HCT116 (cell line): ENCODE measurements around the gene HOXA1. TPM values are rescaled to one million over a fixed set of nuclear protein-coding genes. Genes with fewer than 3 reads are reported as not detected.

Experiments
- ATAC-seq: fragments of 200-7000 bp; cut with Tn5 transposase; 2 replicates; pipeline ENCODE4 v1.9.1; 2020; ENCODE audit warnings: mild to moderate bottlenecking, moderate library complexity
- BruUV-seq: library from RNA; stranded (reverse); fragments of 400-500 nt; replicated peaks from 2 replicates; lab custom pipeline; 2021; lab: Mats Ljungman, UMichigan
- CTCF ChIA-PET: fragments of 300-600 bp; sonication (Branson Sonifier 250); formaldehyde crosslinking; loops from one replicate; lab custom pipeline; 2021; ENCODE audit warnings: antibody characterized with exemption; lab: Charles Lee
- POLR2A ChIA-PET: fragments of 300-600, 350-600 bp; sonication (Branson Sonifier 250); formaldehyde crosslinking; loops from one replicate; lab custom pipeline; 2021; ENCODE audit warnings: antibody characterized with exemption; lab: Charles Lee
- RAD21 ChIA-PET, 2 experiments: fragments of 300-600 bp; sonication (Branson Sonifier 250); formaldehyde crosslinking; loops; one replicate each; lab custom pipeline; 2023; ENCODE audit warnings: low total read pairs in 2 of 2; ENCODE audit not compliant: uncharacterized antibody in 2 of 2, unreplicated experiment in 2 of 2, low non-redundant PET in 1 of 2; lab: Charles Lee
- DNase-seq: peaks from one replicate; pipeline ENCODE4 v3.0.0-alpha.2; 2010; ENCODE audit warnings: low read depth, low spot score
- H2AFZ ChIP-seq: fragments of 200-600 bp; shearing (Covaris generic), sonication (generic); 2 replicates; pipeline ENCODE4 v1.6.1; 2017; ENCODE audit warnings: low read depth, mixed run types, mixed read lengths, antibody characterized with exemption, low read length; ENCODE audit not compliant: poor library complexity, severe bottlenecking
- H3K27ac ChIP-seq: 2 replicates; pipeline ENCODE4 v1.5.1; 2012; ENCODE audit warnings: low read depth, low read length
- H3K27me3 ChIP-seq: fragments of 200-600 bp; sonication (generic); 2 replicates; pipeline ENCODE4 v1.6.1; 2016; ENCODE audit warnings: mixed run types, low read length, mixed read lengths; ENCODE audit not compliant: insufficient read depth
- H3K36me3 ChIP-seq, 2 experiments: fragments of 200-500 bp in 1 of 2; fragments of 200-600 bp in 1 of 2; sonication (Bioruptor generic) in 1 of 2; sonication (generic) in 1 of 2; 2 replicates each; pipeline versions ENCODE4 v1.5.1 to v1.6.1; 2014 to 2016; ENCODE audit warnings: low read length in 2 of 2, inconsistent platforms in 1 of 2, mixed read lengths in 1 of 2, mixed run types in 1 of 2; ENCODE audit not compliant: insufficient read depth in 2 of 2, control insufficient read depth in 1 of 2
- H3K4me1 ChIP-seq, 2 experiments: fragments of 200-600 bp in 1 of 2; sonication (generic) in 1 of 2; 2 replicates each; pipeline versions ENCODE4 v1.5.1 to v1.6.1; 2012 to 2017; ENCODE audit warnings: low read length in 2 of 2, inconsistent platforms in 1 of 2, mild to moderate bottlenecking in 1 of 2, mixed read lengths in 1 of 2, mixed run types in 1 of 2, moderate library complexity in 1 of 2; ENCODE audit not compliant: insufficient read depth in 2 of 2, control insufficient read depth in 1 of 2
- H3K4me2 ChIP-seq: fragments of 200-600 bp; sonication (generic); 2 replicates; pipeline ENCODE4 v1.6.1; 2017; ENCODE audit warnings: mixed run types, low read length, mixed read lengths
- H3K4me3 ChIP-seq, 2 experiments: fragments of 200-600 bp in 1 of 2; sonication (generic) in 1 of 2; replicated peaks in 1 of 2; 2 replicates each; pipeline ENCODE4 v1.5.1; 2011 to 2016; ENCODE audit warnings: low read length in 2 of 2, control low read depth in 1 of 2, low read depth in 1 of 2, mild to moderate bottlenecking in 1 of 2, mixed read lengths in 1 of 2, mixed run types in 1 of 2
- H3K79me2 ChIP-seq: fragments of 200-600 bp; sonication (generic); 2 replicates; pipeline ENCODE4 v1.6.1; 2017; ENCODE audit warnings: mild to moderate bottlenecking, mixed run types, low read length, moderate library complexity, mixed read lengths; ENCODE audit not compliant: insufficient read depth
- H3K9ac ChIP-seq: fragments of 200-600 bp; sonication (generic); 2 replicates; pipeline ENCODE4 v1.6.1; 2016; ENCODE audit warnings: low read length, mixed read lengths
- H3K9me2 ChIP-seq: fragments of 200-600 bp; sonication (generic), shearing (Covaris generic); 2 replicates; pipeline ENCODE4 v1.6.1; 2017; ENCODE audit warnings: mixed run types, mild to moderate bottlenecking, moderate library complexity; ENCODE audit not compliant: insufficient read depth
- H3K9me3 ChIP-seq, 2 experiments: fragments of 200-500 bp in 1 of 2; fragments of 200-600 bp in 1 of 2; sonication (Bioruptor generic) in 1 of 2; sonication (generic) in 1 of 2; 2 replicates each; pipeline ENCODE4 v1.6.1; 2014 to 2017; ENCODE audit warnings: low read length in 2 of 2, mixed read lengths in 2 of 2, inconsistent platforms in 1 of 2, low read depth in 1 of 2, mild to moderate bottlenecking in 1 of 2, mixed run types in 1 of 2, moderate library complexity in 1 of 2; ENCODE audit not compliant: control insufficient read depth in 1 of 2, insufficient read depth in 1 of 2
- H4K20me1 ChIP-seq: fragments of 200-600 bp; sonication (generic), shearing (Covaris generic); 2 replicates; pipeline ENCODE4 v1.6.1; 2017; ENCODE audit warnings: mixed run types, mild to moderate bottlenecking, moderate library complexity; ENCODE audit not compliant: insufficient read depth
- CBX3 ChIP-seq: IDR thresholded peaks from 2 replicates; pipeline ENCODE4 v1.6.1; 2012; ENCODE audit warnings: low read depth
- CEBPB ChIP-seq: IDR thresholded peaks from 2 replicates; pipeline ENCODE4 v1.6.1; 2012; ENCODE audit warnings: low read depth
- EGR1 ChIP-seq: IDR thresholded peaks from 2 replicates; pipeline ENCODE4 v1.6.1; 2012; ENCODE audit warnings: low read depth
- ELF1 ChIP-seq: IDR thresholded peaks from 2 replicates; pipeline ENCODE4 v1.6.1; 2012; ENCODE audit warnings: low read depth, borderline replicate concordance
- EZH2 ChIP-seq: fragments of 200-600 bp; sonication (generic); IDR thresholded peaks from 2 replicates; pipeline ENCODE4 v1.6.1; 2017; ENCODE audit warnings: antibody characterized with exemption, mixed run types
- EZH2phosphoT487 ChIP-seq: fragments of 200-600 bp; IDR thresholded peaks from 2 replicates; pipeline ENCODE4 v1.6.1; 2018; ENCODE audit warnings: antibody characterized with exemption, borderline replicate concordance
- POLR2A ChIP-seq: IDR thresholded peaks from 2 replicates; pipeline ENCODE4 v1.7.0; 2011; ENCODE audit warnings: borderline replicate concordance; ENCODE audit not compliant: insufficient read depth, insufficient read length; ENCODE audit errors: extremely low read depth
- POLR2AphosphoS5 ChIP-seq: IDR thresholded peaks from 2 replicates; pipeline ENCODE4 v1.6.1; 2011; ENCODE audit warnings: mild to moderate bottlenecking, low read depth, low read length, moderate library complexity
- SP1 ChIP-seq: IDR thresholded peaks from 2 replicates; pipeline ENCODE4 v1.6.1; 2012; ENCODE audit warnings: low read depth
- SRF ChIP-seq: IDR thresholded peaks from 2 replicates; pipeline ENCODE4 v1.6.1; 2012; ENCODE audit warnings: low read depth
- TCF7L2 ChIP-seq: IDR thresholded peaks from 2 replicates; pipeline ENCODE4 v1.7.0; 2011; ENCODE audit warnings: borderline replicate concordance, inconsistent platforms; ENCODE audit not compliant: insufficient read depth, insufficient read length; ENCODE audit errors: extremely low read depth
- YY1 ChIP-seq: IDR thresholded peaks from 2 replicates; pipeline ENCODE4 v1.6.1; 2011; ENCODE audit warnings: low read length, low read depth, moderate library complexity, mild to moderate bottlenecking; ENCODE audit not compliant: insufficient replicate concordance; ENCODE audit errors: extremely low read depth
- ZFX ChIP-seq: fragments of 450-650 bp; IDR thresholded peaks from 2 replicates; pipeline ENCODE4 v1.6.1; 2017
- ZNF274 ChIP-seq: fragments of 200-500 bp; sonication (Bioruptor generic); IDR thresholded peaks from 2 replicates; pipeline ENCODE4 v1.6.1; 2014; ENCODE audit warnings: mild to moderate bottlenecking, low read depth, low read length, inconsistent platforms
- intact Hi-C: fragments of 100-400 bp; cut with micrococcal nuclease; formaldehyde crosslinking; loops from 2 replicates; pipeline ENCODE4 v1.10.0; 2022
- total RNA-seq: library from RNA; stranded (reverse); gene quantifications from one replicate; pipeline ENCODE4 v1.2.1, GENCODE V29; 2021; ENCODE audit not compliant: unreplicated experiment
- TF ChIP-seq, protein P1 (sequence below): IDR thresholded peaks from 2 replicates; pipeline ENCODE4 v1.6.1; 2011; ENCODE audit warnings: mild to moderate bottlenecking, low read length, moderate library complexity; ENCODE audit not compliant: insufficient replicate concordance; ENCODE audit errors: extremely low read depth
- TF ChIP-seq, protein P2 (sequence below): IDR thresholded peaks from 2 replicates; pipeline ENCODE4 v1.6.1; 2012; ENCODE audit warnings: low read depth
- TF ChIP-seq, protein P3 (sequence below), 3 experiments: fragments of 200-600 bp in 1 of 3; sonication (generic) in 1 of 3; IDR thresholded peaks in 2 of 3; conservative IDR thresholded peaks in 1 of 3; 2 replicates each; pipeline ENCODE4 v1.5.1; 2012 to 2017; ENCODE audit warnings: low read depth in 2 of 3, low read length in 2 of 3, antibody characterized with exemption in 1 of 3, borderline replicate concordance in 1 of 3, control low read depth in 1 of 3, mild to moderate bottlenecking in 1 of 3, mixed read lengths in 1 of 3, mixed run types in 1 of 3, moderate library complexity in 1 of 3; ENCODE audit not compliant: insufficient read depth in 1 of 3

Gene HOXA1
- total RNA-seq, 1 experiment from 2014 or later: 2.8 TPM

DNA sequence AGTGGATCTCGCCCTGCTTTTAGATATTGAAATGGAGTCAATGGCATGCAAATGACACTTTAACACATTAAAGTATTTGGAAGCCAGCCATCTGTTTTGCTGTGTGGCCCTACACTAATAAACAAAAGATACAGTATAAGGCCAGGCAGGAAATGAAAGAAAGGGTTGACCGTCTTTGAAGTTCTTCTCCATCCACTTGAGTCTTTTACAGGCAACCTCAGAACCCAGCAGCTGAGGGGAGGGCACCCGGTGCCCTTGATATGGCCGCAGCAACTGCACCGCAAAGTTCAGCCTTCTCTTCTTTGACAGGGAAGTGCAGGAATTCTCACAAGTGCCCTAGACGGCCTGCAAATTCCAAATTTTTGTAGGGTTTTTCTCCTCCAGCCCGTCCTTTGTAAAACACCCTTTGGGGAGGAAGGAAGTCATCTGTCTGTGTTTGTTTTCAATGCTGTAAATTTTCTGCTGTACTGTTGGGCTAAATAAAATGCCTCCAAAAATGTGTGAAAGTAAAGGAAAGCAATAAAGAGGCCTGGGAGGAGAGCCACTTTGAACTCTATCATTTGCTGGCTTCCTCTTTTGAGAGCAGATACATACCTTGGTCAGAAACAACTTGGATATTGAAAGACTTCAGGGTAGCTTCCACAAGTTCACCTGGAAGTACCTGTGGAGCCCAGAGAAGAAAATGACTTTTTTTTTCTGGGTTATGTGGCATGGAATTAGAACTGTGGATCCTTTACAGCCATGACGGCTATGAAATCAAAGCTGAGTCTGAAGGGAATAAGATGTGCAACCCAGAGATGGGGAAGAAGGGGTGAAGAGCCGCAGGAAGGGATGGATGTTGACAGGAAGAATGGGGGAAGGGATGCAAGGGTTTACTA, 3.6 kb downstream of the HOXA1 start:
- ChIA-PET POLR2A (no interaction called here), CTCF (no interaction called here), RAD21 (no interaction called here)
- no peak overlapping the region for H3K9ac ChIP-seq
- H3K9me3 ChIP-seq: no peaks in the 10 kb centered on the region
- H3K9me2 ChIP-seq: no peaks in the 10 kb centered on the region
- peaks cover 4 to 11% of the 10 kb centered on the region in 2 experiments; a peak in 3 of 4 replicates for H3K4me1 ChIP-seq
- ATAC-seq: no peak
- no peak overlapping the region for H3K4me3 ChIP-seq
- H2AFZ ChIP-seq: no peak overlapping the region
- H3K4me2 ChIP-seq: no peak overlapping the region
- H3K27me3 ChIP-seq: no peaks in the 10 kb centered on the region
- DNase-seq: no peak
- no TSS peak for BruUV-seq
- no peaks in the 10 kb centered on the region for H4K20me1 ChIP-seq
- no peak for TF ChIP-seq SP1
- TF ChIP-seq SRF: no peak
- no peak for TF ChIP-seq YY1
- TF ChIP-seq, protein P1, sequence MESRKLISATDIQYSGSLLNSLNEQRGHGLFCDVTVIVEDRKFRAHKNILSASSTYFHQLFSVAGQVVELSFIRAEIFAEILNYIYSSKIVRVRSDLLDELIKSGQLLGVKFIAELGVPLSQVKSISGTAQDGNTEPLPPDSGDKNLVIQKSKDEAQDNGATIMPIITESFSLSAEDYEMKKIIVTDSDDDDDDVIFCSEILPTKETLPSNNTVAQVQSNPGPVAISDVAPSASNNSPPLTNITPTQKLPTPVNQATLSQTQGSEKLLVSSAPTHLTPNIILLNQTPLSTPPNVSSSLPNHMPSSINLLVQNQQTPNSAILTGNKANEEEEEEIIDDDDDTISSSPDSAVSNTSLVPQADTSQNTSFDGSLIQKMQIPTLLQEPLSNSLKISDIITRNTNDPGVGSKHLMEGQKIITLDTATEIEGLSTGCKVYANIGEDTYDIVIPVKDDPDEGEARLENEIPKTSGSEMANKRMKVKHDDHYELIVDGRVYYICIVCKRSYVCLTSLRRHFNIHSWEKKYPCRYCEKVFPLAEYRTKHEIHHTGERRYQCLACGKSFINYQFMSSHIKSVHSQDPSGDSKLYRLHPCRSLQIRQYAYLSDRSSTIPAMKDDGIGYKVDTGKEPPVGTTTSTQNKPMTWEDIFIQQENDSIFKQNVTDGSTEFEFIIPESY: no peak
- no peak for TF ChIP-seq EZH2
- TF ChIP-seq POLR2AphosphoS5: no peak
- TF ChIP-seq TCF7L2: no peak
- TF ChIP-seq ELF1: no peak
- TF ChIP-seq, protein P2, sequence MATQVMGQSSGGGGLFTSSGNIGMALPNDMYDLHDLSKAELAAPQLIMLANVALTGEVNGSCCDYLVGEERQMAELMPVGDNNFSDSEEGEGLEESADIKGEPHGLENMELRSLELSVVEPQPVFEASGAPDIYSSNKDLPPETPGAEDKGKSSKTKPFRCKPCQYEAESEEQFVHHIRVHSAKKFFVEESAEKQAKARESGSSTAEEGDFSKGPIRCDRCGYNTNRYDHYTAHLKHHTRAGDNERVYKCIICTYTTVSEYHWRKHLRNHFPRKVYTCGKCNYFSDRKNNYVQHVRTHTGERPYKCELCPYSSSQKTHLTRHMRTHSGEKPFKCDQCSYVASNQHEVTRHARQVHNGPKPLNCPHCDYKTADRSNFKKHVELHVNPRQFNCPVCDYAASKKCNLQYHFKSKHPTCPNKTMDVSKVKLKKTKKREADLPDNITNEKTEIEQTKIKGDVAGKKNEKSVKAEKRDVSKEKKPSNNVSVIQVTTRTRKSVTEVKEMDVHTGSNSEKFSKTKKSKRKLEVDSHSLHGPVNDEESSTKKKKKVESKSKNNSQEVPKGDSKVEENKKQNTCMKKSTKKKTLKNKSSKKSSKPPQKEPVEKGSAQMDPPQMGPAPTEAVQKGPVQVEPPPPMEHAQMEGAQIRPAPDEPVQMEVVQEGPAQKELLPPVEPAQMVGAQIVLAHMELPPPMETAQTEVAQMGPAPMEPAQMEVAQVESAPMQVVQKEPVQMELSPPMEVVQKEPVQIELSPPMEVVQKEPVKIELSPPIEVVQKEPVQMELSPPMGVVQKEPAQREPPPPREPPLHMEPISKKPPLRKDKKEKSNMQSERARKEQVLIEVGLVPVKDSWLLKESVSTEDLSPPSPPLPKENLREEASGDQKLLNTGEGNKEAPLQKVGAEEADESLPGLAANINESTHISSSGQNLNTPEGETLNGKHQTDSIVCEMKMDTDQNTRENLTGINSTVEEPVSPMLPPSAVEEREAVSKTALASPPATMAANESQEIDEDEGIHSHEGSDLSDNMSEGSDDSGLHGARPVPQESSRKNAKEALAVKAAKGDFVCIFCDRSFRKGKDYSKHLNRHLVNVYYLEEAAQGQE: no peak
- TF ChIP-seq, protein P3, sequence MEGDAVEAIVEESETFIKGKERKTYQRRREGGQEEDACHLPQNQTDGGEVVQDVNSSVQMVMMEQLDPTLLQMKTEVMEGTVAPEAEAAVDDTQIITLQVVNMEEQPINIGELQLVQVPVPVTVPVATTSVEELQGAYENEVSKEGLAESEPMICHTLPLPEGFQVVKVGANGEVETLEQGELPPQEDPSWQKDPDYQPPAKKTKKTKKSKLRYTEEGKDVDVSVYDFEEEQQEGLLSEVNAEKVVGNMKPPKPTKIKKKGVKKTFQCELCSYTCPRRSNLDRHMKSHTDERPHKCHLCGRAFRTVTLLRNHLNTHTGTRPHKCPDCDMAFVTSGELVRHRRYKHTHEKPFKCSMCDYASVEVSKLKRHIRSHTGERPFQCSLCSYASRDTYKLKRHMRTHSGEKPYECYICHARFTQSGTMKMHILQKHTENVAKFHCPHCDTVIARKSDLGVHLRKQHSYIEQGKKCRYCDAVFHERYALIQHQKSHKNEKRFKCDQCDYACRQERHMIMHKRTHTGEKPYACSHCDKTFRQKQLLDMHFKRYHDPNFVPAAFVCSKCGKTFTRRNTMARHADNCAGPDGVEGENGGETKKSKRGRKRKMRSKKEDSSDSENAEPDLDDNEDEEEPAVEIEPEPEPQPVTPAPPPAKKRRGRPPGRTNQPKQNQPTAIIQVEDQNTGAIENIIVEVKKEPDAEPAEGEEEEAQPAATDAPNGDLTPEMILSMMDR (IDR thresholded peaks at IDR 0.05 in 2 of 3, conservative IDR thresholded peaks at IDR 0.05 in 1 of 3; ENCODE audit: borderline replicate concordance in 1 of 3, insufficient read depth in 1 of 3, low read depth in 2 of 3, low read length in 2 of 3): no peak
- TF ChIP-seq CBX3: no peak
- no peak for TF ChIP-seq ZFX
- TF ChIP-seq POLR2A: no peak
- TF ChIP-seq EGR1: no peak
- TF ChIP-seq ZNF274: no peak
- no peak for TF ChIP-seq CEBPB
- no peak for TF ChIP-seq EZH2phosphoT487
- TF ChIP-seq, all 23 proteins: peak for 0
- Histone ChIP-seq H3K27ac (no peak overlapping the region), H3K36me3 (no peaks in the 10 kb centered on the region), H3K79me2 (peaks cover 8% of the 10 kb centered on the region)
- intact Hi-C loops: no loop called here
